NK-92 (cell line): Measurements from ENCODE around the gene CDC37.

Experiments used
- DNase-seq: peaks from one replicate; lab custom pipeline; 2025; ENCODE audit not compliant: unreplicated experiment; lab: John Stamatoyannopoulos, UW

CDC37 gene

GRCh38 chr19:10363789-10364281 is 39.5 kb downstream of the CDC37 start:
- no peak for DNase-seq

GRCh38 chr19:10362259-10362658 is 41.1 kb downstream of the CDC37 start:
- DNase-seq, result no peak

DNA sequence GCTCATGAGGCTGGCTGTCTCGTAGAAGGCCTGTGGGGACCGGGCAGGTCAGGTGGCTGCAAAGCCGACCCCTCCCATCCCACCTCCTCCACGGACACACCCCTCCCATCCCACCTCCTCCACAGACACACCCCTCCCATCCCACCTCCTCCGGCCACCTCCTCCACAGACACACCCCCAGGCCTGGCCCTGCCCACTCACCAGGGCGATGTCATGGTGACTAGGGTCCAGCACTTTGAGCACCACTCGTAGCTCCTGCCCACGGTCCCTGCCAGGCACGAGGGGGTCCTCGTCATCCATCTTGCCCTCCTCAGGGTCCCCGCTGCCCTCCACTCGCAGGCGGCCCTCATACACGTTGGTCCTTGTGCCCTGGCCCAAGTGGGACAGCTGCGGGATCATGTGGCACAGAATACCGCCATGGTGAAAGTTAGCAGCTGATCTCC is 41.8 kb downstream of the CDC37 start:
- no peak for DNase-seq

DNA sequence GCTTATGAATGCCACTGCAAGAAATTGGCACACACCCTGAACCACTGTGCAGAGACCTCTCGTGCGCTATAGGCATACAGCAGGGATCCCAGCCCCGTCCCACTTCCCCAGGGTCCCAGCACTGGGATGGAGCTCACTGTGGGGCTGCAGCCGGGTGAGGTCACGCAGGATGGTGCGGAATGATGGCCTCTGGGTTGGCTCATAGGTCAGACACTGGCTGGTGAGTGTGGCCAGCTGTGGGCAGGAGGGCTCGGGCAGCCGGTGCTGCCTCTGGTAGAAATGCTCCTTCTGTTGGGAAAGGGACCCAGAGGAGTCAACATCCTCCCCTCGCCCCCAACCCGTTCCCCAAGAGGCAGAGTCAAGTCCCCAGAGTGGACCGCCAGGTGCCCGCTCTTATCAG is 46.9 kb downstream of the CDC37 start:
- DNase-seq, result no peak

DNA sequence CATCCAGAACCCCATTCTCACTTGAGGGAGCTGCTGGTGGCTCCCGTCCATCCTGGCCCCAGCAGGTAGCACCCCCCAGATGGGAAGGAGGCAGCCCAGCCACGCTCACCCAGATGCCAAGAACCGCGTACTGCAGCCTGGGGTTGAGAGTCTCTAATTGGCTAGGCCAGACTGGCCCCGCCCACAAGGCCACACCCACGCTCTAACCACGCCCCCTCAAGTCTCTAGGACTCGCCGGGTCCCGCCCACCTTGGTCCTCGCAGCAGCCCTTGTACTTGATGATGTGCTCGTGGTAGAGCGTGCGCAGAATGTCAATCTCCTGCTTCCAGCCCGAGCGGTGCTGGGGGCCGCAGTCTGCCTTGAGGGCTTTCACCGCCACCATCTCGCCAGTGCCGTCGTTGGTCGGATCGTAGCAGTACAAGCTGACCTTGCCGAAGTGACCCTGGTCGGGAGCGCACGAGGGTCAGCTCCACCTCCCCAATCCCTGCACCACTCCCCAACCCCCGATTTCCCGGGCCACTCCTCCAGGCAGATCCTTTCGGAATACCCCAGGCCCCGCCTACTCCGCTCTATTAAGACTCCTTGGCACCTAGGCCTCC is 49.5 kb downstream of the CDC37 start:
- DNase-seq, result no peak

- no peak for DNase-seq
Observed at GRCh38 chr19:10352764-10353671, 50.3 kb downstream of the CDC37 start.

- DNase-seq, result no peak
Observed at GRCh38 chr19:10346509-10346908, 56.8 kb downstream of the CDC37 start.

DNA sequence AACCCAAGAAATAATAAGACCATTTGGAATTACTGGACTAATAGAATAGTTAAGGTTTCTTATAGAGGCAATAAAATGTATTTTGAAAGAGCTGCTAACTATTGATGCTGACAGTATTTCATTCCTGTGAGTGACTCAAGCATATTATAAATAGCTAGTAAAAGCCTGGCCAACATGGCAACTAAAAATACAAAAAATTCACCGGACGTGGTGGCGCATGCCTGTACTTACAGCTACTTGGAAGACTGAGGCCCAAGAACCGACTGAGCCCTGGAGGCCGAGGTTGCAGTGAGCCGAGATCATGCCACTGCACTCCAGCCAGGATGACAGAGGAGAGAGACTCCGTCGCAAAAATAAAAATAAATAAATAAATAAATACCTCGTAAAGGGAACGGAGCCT is 58.6 kb downstream of the CDC37 start:
- no peak for DNase-seq

GRCh38 chr19:10343495-10343894 is 59.8 kb downstream of the CDC37 start:
- DNase-seq, result no peak
